CD14-positive monocyte (primary cell): ENCODE measurements around the gene DTNA. TPM values are rescaled to one million over a fixed set of nuclear protein-coding genes. Genes with fewer than 3 reads are reported as not detected.

Experiments
- DNase-seq, 3 donors: peaks; one replicate each; pipeline ENCODE4 v3.0.0-alpha.2; 2011 to 2022
- H2AFZ ChIP-seq: 2 replicates; pipeline ENCODE4 v1.6.0; 2012; ENCODE audit warnings: mild to moderate bottlenecking, low read depth, low read length, inconsistent platforms; ENCODE audit not compliant: insufficient read depth, poor library complexity, severe bottlenecking
- H3K27ac ChIP-seq, 2 donors: 1 replicate in 1 of 2; 2 replicates in 1 of 2; pipeline ENCODE4 v1.5.1; 2012 to 2013; ENCODE audit warnings: low read length in 2 of 2, control low read depth in 1 of 2, inconsistent platforms in 1 of 2, low read depth in 1 of 2, mild to moderate bottlenecking in 1 of 2
- H3K27me3 ChIP-seq, 2 donors: one replicate each; pipeline versions ENCODE4 v1.6.0 to v1.6.1; 2011 to 2013; ENCODE audit warnings: low read length in 2 of 2; ENCODE audit not compliant: control insufficient read depth in 2 of 2, insufficient read depth in 2 of 2
- H3K36me3 ChIP-seq, 2 donors: replicated peaks in 1 of 2; 1 replicate in 1 of 2; 2 replicates in 1 of 2; pipeline versions ENCODE4 v1.5.1 to v1.6.1; 2012 to 2013; ENCODE audit warnings: low read length in 2 of 2, control low read depth in 1 of 2, inconsistent platforms in 1 of 2, mild to moderate bottlenecking in 1 of 2; ENCODE audit not compliant: insufficient read depth in 2 of 2, control insufficient read depth in 1 of 2
- H3K4me1 ChIP-seq, 2 donors: 1 replicate in 1 of 2; 2 replicates in 1 of 2; pipeline versions ENCODE4 v1.5.1 to v1.6.1; 2012 to 2013; ENCODE audit warnings: low read length in 2 of 2, control low read depth in 1 of 2, inconsistent platforms in 1 of 2, mild to moderate bottlenecking in 1 of 2, moderate library complexity in 1 of 2; ENCODE audit not compliant: insufficient read depth in 2 of 2, control insufficient read depth in 1 of 2
- H3K4me2 ChIP-seq: replicated peaks from 2 replicates; pipeline ENCODE3; 2012; ENCODE audit warnings: low read length, moderate library complexity, mild to moderate bottlenecking; ENCODE audit not compliant: poor library complexity, severe bottlenecking; ENCODE audit errors: extremely low read depth
- H3K4me3 ChIP-seq, 3 experiments: fragments of 200-600 bp in 1 of 3; sonication (generic) in 1 of 3; replicated peaks in 1 of 3; 1 replicate in 2 of 3; 2 replicates in 1 of 3; pipeline ENCODE4 v1.5.1; 2011 to 2013; ENCODE audit warnings: low read length in 3 of 3, mild to moderate bottlenecking in 3 of 3, control low read depth in 2 of 3, low read depth in 2 of 3, inconsistent platforms in 1 of 3, moderate library complexity in 1 of 3
- H3K79me2 ChIP-seq: 2 replicates; pipeline ENCODE4 v1.6.0; 2012; ENCODE audit warnings: mild to moderate bottlenecking, control low read depth, inconsistent platforms, low read length, moderate library complexity; ENCODE audit not compliant: insufficient read depth
- H3K9ac ChIP-seq: 2 replicates; pipeline ENCODE4 v1.6.0; 2017; ENCODE audit warnings: low read length, mild to moderate bottlenecking; ENCODE audit not compliant: insufficient read depth, poor library complexity, severe bottlenecking
- H3K9me3 ChIP-seq, 2 donors: replicated peaks in 1 of 2; 1 replicate in 1 of 2; 2 replicates in 1 of 2; pipeline versions ENCODE4 v1.5.1 to v1.6.1; 2012 to 2013; ENCODE audit warnings: low read length in 2 of 2, control low read depth in 1 of 2; ENCODE audit not compliant: control insufficient read depth in 1 of 2, insufficient read depth in 1 of 2
- H4K20me1 ChIP-seq: 2 replicates; pipeline ENCODE4 v1.6.0; 2012; ENCODE audit warnings: mild to moderate bottlenecking, low read length, control low read depth, moderate library complexity; ENCODE audit not compliant: insufficient read depth
- H3K27ac Mint-ChIP-seq, 7 donors: one replicate each; pipeline ENCODE4 v1.8.0; 2020; ENCODE audit warnings: mild to moderate bottlenecking in 7 of 7, mixed read lengths in 7 of 7, moderate library complexity in 6 of 7, inconsistent platforms in 2 of 7
- H3K27me3 Mint-ChIP-seq, 3 donors: one replicate each; pipeline ENCODE4 v1.8.0; 2021 to 2022; ENCODE audit warnings: low read depth in 3 of 3, mild to moderate bottlenecking in 3 of 3, mixed read lengths in 3 of 3, moderate library complexity in 3 of 3, inconsistent platforms in 1 of 3
- H3K36me3 Mint-ChIP-seq, 2 donors: one replicate each; pipeline ENCODE4 v1.8.0; 2020; ENCODE audit warnings: mixed read lengths in 2 of 2, inconsistent platforms in 1 of 2, mild to moderate bottlenecking in 1 of 2
- H3K4me1 Mint-ChIP-seq: one replicate; pipeline ENCODE4 v1.8.0; 2020; ENCODE audit warnings: mild to moderate bottlenecking, mixed read lengths
- H3K4me3 Mint-ChIP-seq, 2 donors: one replicate each; pipeline ENCODE4 v1.8.0; 2020; ENCODE audit warnings: mild to moderate bottlenecking in 2 of 2, mixed read lengths in 2 of 2, moderate library complexity in 1 of 2
- H3K9me3 Mint-ChIP-seq, 7 donors: one replicate each; pipeline ENCODE4 v1.8.0; 2020 to 2022; ENCODE audit warnings: mixed read lengths in 7 of 7, mild to moderate bottlenecking in 6 of 7, moderate library complexity in 6 of 7, inconsistent platforms in 2 of 7
- intact Hi-C, 2 donors: fragments of 100-400 bp; cut with micrococcal nuclease; formaldehyde crosslinking; loops; one replicate each; pipeline versions ENCODE4 v1.15.0 to v1.15.1; 2023
- polyA plus RNA-seq, 3 donors: library from polyadenylated mRNA; depleted of rRNA in 1 of 3; unstranded in 2 of 3; stranded (reverse) in 1 of 3; fragments of 300-500 nt in 2 of 3; fragments of >200 nt in 1 of 3; fragmentation: Illumina TruSeq in 2 of 3; gene quantifications; 1 replicate in 2 of 3; 2 replicates in 1 of 3; pipeline ENCODE4 v1.2.3, GENCODE V29; 2012 to 2021
- TF ChIP-seq, protein P1 (sequence below): fragments of 200-600 bp; IDR thresholded peaks from one replicate; pipeline ENCODE4 v1.8.0; 2022; ENCODE audit warnings: antibody characterized with exemption, mild to moderate bottlenecking

Gene DTNA
- polyA plus RNA-seq, 3 donors = 0.53 to 2.3 (median 0.76) TPM

DNA sequence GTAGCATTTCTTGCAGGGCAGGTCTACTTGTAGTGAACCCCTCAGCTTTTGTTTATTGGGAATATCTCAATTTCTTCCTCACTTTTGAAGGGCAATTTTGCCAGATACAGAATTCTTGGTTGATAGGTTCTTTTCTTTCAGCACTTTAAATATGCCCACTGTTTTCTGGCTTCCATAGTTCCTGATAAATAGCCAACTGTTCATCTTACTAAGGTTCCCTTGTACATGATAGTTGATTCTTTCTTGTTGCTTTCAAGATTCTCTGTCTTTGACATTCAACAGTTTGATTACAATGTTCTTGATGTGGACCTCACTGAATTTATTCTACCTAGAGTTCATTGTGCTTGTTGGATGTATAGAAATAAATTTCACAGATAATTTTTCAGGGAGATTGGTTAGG, 183.1 kb downstream of the DTNA start:
- TF ChIP-seq, protein P1, sequence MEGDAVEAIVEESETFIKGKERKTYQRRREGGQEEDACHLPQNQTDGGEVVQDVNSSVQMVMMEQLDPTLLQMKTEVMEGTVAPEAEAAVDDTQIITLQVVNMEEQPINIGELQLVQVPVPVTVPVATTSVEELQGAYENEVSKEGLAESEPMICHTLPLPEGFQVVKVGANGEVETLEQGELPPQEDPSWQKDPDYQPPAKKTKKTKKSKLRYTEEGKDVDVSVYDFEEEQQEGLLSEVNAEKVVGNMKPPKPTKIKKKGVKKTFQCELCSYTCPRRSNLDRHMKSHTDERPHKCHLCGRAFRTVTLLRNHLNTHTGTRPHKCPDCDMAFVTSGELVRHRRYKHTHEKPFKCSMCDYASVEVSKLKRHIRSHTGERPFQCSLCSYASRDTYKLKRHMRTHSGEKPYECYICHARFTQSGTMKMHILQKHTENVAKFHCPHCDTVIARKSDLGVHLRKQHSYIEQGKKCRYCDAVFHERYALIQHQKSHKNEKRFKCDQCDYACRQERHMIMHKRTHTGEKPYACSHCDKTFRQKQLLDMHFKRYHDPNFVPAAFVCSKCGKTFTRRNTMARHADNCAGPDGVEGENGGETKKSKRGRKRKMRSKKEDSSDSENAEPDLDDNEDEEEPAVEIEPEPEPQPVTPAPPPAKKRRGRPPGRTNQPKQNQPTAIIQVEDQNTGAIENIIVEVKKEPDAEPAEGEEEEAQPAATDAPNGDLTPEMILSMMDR = no peak
- no peak for DNase-seq
- no peaks in the 10 kb centered on the region for H3K79me2 ChIP-seq
- H3K4me3 Mint-ChIP-seq = no peak overlapping the region
- no peaks in the 10 kb centered on the region for H3K36me3 Mint-ChIP-seq
- intact Hi-C loops = no loop called here
- H2AFZ ChIP-seq = no peak overlapping the region
- peaks cover 9% of the 10 kb centered on the region for H3K4me1 Mint-ChIP-seq
- no peaks in the 10 kb centered on the region for H3K4me1 ChIP-seq
- H3K27ac Mint-ChIP-seq = no peak overlapping the region
- H3K4me3 ChIP-seq = no peak overlapping the region
- no peak overlapping the region for H3K9ac ChIP-seq
- H3K36me3 ChIP-seq = no peaks in the 10 kb centered on the region
- H3K9me3 Mint-ChIP-seq = peaks cover 12 to 23% (median 16%) of the 10 kb centered on the region in 7 donors
- H4K20me1 ChIP-seq = no peaks in the 10 kb centered on the region
- H3K27me3 ChIP-seq = no peaks in the 10 kb centered on the region
- H3K9me3 ChIP-seq = peaks cover 8 to 11% of the 10 kb centered on the region in 2 donors
- H3K27me3 Mint-ChIP-seq = no peaks in the 10 kb centered on the region
- no peak overlapping the region for H3K27ac ChIP-seq
- no peak overlapping the region for H3K4me2 ChIP-seq

DNA sequence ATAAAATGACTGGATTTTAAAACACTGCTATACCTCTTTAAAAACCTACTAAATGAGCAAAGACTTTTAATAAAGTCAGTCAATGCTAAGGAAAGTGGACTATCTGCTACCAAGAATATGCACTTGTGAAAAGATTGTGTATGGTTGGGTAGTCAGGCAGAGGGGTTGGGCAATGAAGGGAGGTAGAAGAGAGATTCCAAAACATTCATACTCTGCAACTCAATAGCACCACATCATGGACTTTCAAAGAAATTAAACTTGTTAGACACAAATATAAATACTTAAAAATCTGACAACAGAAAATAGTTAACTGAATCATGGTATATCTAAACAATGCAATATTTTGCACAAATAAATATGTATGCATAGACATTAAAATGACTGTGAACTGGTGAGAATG, 191.2 kb downstream of the DTNA start:
- Mint-ChIP-seq H3K9me3 (peaks cover 2 to 9% (median 6%) of the 10 kb centered on the region in 7 donors), H3K4me3 (no peak overlapping the region), H3K27me3 (no peaks in the 10 kb centered on the region), H3K36me3 (no peaks in the 10 kb centered on the region), H3K27ac (no peak overlapping the region), H3K4me1 (no peaks in the 10 kb centered on the region)
- H3K27ac ChIP-seq = no peak overlapping the region
- H3K9me3 ChIP-seq = peaks cover 0 to 8% of the 10 kb centered on the region in 2 donors
- no peak overlapping the region for H3K4me3 ChIP-seq
- H3K79me2 ChIP-seq = no peaks in the 10 kb centered on the region
- no peaks in the 10 kb centered on the region for H4K20me1 ChIP-seq
- no peaks in the 10 kb centered on the region for H3K36me3 ChIP-seq
- no peak for DNase-seq
- TF ChIP-seq, protein P1 = no peak
- no peaks in the 10 kb centered on the region for H3K27me3 ChIP-seq
- no peak overlapping the region for H3K9ac ChIP-seq
- no peaks in the 10 kb centered on the region for H3K4me1 ChIP-seq
- no peak overlapping the region for H3K4me2 ChIP-seq
- intact Hi-C loops = no loop called here
- H2AFZ ChIP-seq = no peak overlapping the region
